Fibroblast of skin of scalp (primary cell): ENCODE results near the gene MRPL54.

Source experiments
- DNase-seq: peaks from one replicate; pipeline ENCODE4 v3.0.0-alpha.2; 2013

Gene MRPL54

DNA sequence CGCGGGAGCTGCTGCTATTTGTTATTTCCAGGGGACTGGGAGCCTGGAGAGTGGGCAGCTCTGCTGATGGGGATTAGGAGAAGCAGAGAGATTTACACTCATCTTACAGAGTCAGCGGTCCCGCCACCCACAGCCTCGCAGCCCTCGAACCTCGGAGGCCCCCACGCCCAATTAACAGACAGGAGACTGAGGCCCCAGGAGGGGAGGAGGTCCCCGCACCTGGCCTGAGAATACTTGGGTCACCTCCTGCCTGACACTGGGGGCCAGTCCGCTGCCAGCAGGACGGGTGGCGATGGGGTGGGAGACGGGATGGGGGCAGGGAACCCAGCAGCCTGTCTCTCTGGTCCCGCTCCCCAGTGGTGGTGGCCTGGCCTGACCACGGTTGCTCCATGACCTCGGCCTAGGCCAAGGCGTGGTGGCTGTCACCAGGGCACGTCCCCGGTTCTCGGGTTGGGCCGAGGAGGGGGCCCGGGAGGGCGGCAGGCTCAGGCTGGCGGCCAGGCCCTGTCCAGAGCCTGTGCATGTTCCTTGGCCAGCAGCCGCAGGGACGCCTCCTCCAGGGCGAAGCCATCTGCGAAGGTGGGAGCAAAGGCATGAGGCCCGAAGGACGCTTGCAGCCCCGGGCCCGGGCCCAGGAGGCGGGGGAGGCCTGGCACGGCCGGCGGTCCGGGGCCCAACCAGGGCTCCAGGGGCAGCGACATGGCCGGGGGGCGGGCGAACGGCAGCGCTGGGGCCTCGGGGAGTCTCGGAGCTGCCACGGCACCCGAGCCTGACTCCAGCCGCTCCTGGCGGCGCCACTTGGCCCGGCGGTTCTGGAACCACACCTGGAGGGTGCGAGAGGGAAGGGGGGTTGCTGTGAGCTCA, 7.9 kb downstream of the MRPL54 start:
- DNase-seq, result no peak

DNA sequence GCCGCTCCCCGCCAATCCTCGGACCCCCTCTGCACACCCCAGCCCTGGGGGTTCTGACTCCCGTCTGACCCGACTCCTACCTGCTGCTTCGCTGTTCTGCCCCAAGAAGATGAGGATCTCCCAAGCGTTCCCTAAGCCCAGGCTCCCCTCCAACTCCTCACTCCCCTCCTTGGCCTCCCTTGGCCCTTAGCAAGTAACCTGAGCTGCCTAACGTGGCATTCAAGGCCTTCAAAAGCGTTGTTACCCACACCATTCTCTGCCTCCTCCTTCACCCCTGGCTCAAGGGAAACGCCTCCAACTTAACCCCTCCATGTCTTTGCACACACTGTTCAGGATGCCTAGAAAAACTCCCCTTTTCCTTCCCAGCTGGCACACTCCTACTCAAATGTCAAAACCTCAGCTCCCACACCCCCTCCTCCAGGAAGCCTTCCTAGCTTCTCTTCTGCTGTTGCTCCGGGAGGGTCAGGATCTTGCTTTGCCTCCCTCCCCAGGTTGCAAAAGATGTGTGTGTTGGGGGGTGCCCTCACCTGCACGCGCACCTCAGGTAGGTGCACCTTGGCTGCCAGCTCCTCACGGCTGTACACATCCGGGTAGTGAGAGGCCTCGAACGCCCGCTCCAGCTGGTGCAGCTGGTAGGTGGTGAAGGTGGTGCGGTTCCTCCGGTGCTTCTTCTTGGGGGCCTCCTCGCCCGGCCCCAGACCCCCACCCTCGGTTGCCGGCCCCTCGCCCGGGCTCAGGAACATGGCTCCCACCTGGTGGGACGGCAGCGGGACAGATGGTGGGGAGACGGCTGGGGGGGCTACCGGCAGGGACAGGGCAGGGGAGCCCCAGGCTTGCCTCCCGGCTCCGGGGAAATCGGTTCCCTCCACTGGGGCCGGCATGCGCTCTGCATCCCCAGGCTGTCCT, 8.8 kb downstream of the MRPL54 start:
- DNase-seq, result no peak

DNA sequence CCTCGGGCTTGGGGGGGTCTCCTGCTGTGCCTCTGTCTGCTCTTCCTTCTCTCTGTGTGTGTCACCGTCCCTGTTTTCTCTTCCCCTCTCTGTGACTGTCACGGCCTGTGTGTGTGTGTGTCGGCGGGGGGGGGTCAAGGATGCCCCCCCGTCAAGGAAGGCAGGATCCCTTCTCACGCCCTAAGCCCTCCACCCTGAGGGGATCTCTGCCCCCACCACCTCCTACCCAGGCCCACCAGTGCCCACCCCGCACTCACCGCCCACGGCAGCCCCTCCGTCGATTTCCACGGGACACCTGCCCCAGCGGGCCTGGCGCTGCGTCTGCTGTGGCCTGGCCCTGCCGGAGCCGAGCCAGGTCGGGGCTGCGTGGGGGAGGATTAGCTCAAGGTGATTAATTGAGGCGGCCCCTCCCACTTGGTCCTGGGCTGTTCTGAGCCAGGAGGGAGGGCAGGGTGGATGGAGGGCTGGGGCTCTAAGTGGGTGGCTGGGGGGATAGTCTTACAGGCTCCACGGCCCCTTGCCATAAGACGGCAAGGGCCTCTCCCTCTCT, 9.5 kb downstream of the MRPL54 start, which contains the start of gene RAX2:
TSS of gene RAX2 (minus strand) at position 323 of the 550 bp plus-strand sequence. CDS start 486 bp downstream, outside the sequence.
- DNase-seq, result no peak

DNA sequence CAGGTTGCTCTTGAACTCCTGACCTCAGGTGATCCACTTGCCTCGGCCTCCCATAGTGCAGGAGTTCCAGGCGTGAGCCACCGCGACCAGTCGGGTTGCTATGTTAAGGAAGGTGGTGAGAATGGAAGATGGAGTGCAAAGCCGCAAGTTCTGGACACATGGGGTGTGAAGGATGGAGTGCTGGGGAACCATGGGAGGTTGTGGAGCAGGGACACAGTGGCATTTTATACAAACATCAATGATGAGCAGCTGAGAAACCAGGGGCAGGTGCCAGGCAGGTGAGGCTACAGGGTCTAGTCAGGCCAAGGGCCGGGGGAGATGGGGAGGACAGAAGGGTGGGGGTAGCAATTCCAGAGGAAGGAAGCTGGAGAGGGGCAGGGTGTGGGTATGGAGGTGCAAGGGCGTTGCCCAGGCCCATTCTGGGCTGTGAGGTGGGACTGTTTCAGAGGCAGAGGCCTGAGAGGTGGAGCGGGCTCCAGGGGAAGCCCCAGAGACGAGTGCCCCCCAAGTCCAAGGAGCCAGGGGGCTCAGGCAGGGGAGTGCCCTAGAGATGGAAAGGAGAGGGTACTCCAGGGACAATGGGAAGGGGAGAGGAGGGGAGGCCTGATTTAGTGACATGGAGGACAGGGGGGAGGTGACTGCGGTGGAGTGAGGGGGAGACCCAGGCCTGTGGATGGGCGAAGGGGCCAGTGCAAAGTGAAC, 11.5 kb downstream of the MRPL54 start:
- no peak for DNase-seq

DNA sequence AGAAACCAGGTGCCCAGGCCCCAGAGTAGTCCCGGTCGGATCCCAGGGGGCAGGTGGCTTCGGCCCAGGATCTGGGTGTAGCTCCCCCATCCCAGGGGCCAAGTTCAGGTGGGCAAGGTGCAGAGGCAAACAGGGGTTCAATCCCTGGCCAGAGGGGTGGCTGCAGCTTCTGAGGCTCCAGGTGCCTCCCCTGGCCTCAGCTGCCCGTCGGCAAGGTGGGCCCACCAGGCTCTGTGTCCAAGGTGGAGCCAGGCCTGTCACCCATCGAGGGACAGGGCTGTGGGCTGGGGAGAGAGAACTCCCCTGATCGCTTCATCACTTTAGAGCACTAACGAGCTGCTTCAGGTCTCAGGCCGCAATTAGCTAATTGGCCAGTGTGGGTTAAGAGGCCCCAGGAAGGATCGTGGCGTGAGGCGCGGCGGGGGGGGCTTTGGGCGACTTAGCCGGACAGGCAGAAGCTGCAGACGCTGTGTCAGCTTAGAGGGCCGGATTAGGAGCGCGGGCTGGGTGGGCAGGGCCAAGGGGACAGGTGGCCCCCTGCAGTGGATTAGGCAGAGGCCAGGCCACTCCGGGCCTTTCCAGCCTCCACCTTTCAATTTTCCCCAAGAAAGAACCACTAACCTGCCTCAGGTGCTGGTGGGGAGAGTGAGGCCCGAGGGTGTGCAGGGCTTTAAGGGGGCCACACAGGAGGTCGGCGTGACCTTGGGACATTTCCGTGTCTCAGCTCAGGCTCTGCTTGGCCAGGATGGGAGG, 12.3 kb downstream of the MRPL54 start:
- no peak for DNase-seq

DNA sequence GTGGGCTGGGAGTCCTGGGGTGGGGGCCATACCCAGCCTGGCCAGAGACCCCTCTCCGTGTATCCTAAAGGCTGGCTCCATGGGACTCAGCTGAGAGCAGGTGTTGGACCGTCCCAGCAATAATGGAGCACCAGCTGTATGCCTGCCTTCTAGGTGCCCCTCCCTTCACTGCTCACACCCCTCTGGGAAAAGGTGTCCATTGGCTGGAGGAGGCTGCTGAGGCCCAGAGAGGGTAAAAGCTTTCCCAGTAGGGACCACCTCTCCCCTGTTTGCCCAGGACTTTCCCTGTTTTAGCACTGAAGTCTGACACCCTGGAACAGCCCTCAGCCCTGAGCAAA, 12.9 kb downstream of the MRPL54 start:
- no peak for DNase-seq

DNA sequence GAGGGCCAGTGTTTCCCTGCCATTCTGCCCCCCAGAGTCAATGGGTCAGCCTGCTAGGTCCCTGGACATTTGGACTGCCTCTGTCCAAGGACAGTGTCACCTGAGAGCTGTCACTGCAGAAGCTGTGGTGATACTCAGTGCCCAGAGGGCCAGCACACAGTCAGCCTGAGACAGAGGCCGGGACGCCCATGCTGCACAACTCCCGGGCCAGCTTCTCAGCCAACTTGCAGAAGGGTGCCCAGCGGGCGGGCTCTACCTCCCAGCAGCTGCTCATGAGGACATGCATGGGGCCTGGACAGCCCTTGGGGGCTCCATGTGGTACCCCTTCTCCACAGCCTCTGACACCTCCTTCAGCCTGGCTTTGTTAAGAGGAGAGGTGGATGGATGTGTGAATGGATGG, 13.3 kb downstream of the MRPL54 start:
- no peak for DNase-seq

DNA sequence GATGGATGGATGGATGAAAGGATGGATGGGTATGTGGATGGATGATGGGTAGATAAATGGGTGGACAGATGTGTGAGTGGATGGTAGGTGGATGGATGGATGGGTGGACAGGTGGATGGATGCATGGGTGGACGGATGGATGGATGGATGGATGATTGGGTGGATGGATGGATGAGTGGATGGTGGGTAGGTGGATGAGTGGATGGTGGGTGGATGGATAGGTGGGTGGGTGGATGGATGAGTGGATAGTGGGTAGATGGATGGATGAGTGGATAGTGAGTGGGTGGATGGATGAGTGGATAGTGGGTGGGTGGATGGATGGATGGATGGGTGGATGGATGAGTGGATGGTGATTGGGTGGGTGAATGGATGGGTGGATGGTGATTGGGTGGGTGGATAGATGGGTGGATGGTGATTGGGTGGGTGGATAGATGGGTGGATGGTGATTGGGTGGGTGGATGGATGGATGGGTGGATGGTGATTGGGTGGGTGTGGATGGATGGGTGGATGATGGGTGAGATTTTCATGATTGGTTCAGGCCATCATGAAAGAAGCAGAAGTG, 14.1 kb downstream of the MRPL54 start:
- DNase-seq, result no peak

DNA sequence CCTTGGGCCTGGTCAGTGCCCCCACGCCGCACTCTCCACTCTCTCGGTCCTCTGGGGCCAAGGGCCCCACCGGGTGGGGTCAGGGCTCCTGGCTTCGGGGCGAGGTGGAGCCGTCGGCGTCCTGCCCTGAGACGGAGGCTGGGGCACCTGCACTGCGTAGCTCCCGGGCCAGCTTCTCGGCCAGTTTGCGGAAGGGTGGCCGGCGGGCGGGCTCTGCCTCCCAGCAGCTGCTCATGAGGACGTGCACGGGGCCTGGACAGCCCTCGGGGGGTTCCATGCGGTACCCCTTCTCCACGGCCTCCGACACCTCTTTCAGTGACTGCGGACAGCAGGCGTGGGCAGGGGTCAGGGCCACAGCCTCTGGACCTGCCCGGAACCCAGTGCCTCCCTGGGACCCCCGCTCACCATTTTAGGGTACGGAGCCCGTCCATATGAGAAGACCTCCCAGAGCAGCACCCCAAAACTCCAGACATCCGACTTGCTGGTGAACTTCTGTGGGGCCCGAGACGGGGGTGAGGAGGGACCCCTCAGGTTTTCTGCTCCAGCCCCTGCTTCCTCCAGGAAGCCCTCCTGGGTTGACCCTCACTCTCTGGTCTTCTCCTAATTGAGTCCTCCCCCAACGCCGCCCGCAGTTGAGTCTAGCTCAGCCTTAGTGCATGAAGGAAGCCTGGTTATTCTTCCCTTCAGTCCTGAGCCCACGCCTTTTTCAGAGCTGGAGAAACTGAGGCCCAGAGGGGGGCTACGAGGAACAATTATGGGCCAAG, 15.8 kb downstream of the MRPL54 start:
- DNase-seq, result no peak

DNA sequence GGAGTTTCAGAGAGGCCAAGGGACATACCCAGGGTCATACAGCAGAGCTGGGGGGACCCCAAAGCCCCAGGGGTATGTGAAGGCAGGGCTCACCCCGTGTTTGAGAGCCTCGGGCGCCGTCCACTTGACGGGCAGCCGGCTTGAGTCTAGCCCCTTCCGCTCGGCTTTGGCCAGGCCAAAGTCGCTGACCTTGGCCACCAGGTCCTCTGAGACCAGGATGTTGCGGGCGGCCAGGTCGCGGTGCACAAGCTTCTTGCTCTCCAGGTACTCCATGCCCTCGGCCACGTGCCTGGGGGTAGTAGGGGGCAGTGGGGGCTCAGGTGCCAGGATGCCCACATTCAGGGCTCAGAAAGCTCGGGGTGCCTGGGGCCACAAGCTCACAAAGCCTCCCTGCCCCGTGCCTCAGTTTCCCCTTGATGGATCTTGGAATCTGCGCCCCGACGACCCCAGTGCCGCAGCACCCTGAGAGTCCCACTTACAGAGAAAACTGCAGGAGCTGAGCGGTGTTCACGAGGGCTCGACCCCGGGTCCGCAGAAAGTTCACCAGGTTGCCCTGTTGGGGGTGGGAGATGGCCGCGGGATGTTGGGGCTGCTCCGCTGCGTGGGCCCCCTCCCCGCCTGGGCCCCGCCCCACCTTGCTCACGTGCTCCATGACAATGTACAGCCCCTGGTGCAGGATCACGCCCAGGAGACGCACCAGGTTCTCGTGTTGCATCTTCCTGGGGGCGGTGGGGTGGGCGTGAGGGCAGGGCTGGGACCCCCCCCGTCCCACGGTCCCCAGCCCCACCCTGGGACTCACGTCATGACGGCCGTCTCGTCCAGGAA, 16.6 kb downstream of the MRPL54 start:
- no peak for DNase-seq

DNA sequence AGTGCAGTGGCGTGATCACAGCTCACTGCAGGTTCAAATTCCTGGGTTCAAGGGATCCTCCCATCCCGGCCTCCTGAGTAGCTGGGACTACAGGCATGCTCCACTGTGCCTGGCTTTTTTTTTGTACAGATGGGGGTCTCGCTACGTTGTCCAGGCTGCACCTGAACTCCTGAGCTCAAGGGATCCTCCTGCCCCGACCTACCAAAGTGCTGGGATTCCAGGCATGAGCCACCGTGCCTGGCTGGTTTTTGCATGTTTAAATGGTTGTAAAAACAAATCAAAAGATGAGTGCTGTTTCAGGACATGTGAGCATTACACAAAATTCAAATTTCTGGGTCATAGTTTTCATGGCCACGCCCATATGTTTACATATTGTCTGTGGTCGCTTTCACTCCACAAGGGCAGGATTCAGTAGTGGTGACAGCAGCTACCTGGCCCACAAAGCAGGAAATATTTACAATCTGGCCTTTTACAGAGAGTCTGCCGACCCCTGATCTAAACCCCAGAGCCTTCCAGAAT, 18.4 kb downstream of the MRPL54 start:
- no peak for DNase-seq

DNA sequence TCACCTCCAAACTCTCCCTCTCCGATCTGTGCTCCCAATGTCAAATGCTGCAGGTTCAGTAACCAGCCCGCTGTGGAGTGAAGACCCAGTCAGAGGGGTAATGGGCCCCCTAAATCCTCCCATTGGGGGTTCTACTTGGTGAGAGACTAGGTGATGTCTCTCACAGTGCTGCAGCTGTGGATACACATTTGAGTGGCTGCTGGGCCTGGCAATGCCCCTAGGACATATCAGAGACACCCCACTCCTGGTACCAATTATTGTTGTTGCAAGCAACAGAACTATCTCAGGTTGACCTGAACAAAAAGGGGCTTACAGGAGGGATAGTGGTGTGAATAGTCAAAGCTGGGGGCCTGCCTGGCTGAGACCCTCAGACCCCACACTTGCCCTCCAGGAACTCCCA, 19.1 kb downstream of the MRPL54 start:
- no peak for DNase-seq

DNA sequence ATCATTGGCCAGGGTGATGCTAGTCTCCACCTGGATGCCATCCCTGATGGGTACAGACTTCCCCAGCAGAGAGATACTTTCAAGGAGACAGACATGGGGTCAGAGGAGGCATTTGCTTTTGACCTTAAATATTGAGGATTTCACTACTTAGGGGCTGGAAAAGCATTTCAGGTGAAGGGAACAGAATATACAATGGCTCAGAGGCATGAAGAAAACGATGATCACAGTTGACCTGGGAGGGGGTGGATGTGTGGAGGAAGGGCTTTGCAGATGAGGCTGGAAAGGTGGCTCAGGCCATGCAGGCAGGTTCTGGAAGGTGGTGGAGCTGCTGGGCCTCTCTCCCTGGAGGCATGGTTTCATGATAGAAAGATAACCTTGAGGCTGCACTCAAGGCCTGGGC, 19.8 kb downstream of the MRPL54 start:
- no peak for DNase-seq

DNA sequence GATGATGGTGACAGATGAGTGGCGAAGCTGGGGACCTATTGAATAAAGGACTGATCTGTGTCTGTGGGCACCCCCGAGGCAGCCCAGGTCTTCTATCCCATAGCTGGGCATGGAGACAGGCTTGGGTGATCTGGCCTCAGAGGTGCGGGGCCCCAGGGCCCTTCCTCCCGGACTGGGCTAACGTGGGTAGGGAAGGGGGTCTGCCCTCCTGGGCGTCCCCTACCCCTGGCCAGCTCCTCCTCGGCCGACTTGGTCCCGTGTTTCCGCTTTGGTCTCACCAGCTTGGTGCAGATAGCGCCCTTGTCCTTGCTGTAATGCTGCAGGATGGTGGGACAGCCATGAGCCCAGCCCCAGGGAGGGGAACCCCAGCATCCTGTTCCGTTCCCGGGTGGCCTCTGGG, 20.4 kb downstream of the MRPL54 start:
- no peak for DNase-seq

DNA sequence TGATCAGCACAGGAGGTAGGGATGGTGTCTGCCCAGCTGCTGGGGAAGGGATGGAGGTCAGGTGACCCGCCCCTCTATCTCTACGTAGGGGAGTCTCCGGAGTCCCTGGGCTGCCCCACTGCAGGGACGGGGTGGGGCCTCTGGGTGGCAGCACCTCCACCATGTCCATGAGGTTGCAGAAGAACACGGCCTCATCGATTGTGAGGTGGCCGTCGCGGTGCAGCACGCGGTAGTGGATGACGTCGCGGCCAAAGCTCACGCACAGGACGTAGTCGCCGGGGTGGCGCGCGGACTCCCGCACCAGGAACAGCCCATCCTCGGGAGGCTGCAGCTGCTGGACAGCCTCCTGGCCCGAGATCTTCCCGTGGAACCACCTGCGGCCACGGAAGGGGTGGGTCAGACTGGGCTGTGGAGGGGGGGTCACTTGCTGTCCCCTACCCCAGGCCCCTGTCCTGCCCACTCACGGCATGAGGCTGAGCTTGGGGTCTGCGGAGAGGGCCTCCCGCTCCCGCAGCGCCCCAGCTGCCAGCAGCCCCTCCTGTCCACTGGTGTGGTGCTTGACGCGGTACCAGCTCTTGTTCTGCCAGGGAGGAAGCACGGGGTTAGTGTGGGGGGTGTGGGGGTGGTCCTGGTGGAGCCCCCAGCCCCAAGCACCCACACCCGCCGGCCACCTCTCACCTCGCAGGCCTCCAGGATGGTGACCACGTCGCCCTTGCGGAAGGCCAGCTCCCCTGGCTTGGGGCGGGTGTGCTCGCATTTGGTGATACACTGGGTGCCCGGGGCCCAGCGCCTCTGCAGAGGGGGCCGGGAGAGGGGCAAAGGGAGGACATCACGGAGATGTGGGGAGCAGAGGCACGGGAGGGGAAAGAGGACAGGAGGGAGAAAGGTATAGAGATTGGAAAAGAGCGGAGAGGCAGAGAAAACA, 21.4 kb downstream of the MRPL54 start:
- DNase-seq, result no peak

DNA sequence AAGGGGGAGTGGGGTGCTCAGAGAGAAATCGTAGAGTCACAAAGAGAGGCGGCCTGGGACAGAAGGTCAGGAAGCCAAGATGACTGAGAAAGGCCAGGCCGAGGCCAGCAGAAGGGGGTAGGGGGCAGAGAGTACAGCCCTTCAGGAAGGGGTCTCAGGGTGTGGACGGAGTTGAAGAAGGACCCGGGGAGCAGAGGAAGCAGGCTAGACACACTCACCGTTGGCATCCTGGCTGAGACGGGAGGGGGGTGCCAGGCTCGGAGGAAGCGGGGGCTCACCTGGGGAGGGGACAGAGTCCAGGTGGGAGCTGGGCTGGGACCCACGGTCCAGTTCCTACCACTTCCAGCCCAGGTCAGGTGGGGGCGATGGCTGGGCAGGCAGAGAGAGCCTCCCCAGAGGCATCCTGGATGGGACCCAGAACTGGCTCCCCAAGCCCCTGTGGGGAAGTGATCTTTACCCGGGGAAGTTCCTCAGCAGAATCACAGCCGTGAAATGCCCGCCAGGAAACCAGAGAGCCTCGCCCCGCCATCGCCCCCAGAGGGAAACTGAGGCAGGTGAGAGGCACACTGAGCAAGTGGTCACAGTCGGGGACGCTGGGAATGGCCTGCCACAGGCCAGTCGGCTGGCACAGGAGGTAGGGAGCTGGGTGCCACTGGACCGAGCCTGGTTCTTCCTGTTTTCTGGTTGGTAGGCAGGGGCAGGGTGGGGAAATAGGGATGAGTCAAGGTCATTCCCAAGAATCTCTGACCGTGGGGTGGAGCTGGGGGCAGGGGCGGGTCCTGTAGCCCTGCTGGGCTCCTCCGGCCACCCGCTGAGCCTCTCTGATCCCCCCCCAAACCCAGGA, 22.3 kb downstream of the MRPL54 start:
- no peak for DNase-seq

DNA sequence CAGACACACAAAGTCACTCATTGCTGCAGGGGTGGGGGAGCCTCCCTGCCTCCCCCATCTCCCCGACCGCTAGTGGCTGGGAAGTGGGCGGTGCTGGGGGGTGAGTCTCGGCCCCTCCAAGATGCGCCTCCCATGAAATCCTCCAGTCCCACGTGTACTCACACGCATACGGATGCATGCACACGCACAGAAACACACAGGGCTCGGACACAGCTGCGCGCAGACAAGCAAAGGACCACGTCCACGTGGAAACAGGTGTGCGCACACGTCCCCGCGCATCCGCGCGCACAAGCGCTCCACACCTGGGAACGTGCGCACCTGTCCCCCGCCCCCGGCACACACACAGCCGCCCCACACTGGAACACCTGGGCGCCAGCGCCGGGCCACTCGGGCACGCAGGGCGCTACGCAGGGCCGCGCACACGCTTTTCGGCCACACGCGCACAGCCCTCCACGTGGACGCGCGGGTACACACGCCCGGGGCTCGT, 23.0 kb downstream of the MRPL54 start:
- DNase-seq, result no peak
